WERI-Rb-1 (cell line): ENCODE measurements around the gene PODN.
A peak's percentile ranks its signal among the peaks of the same experiment; 100 is the strongest.

Source experiments
- DNase-seq: peaks from one replicate; pipeline ENCODE4 v3.0.0-alpha.2; 2020
- H3K27ac ChIP-seq: fragments of 250-450 bp; sonication (Bioruptor Pico); 2 replicates; pipeline ENCODE4 v1.5.1; 2020; ENCODE audit warnings: mild to moderate bottlenecking, moderate library complexity
- H3K27me3 ChIP-seq: fragments of 250-450 bp; sonication (Bioruptor Pico); 2 replicates; pipeline ENCODE4 v1.5.1; 2021; ENCODE audit warnings: mild to moderate bottlenecking, low read depth, moderate library complexity; ENCODE audit not compliant: insufficient read depth, severe bottlenecking
- H3K36me3 ChIP-seq: fragments of 250-450 bp; sonication (Bioruptor Pico); 2 replicates; pipeline ENCODE4 v1.5.1; 2020; ENCODE audit warnings: mild to moderate bottlenecking, moderate library complexity
- H3K4me3 ChIP-seq: 2 replicates; pipeline ENCODE4 v1.5.1; 2011; ENCODE audit warnings: low read depth, mild to moderate bottlenecking, control low read depth, low read length
- H3K9me3 ChIP-seq: fragments of 250-450 bp; sonication (Bioruptor Pico); 2 replicates; pipeline ENCODE4 v1.5.1; 2021; ENCODE audit warnings: mild to moderate bottlenecking, moderate library complexity; ENCODE audit not compliant: severe bottlenecking
- CTCF ChIP-seq: IDR thresholded peaks from 2 replicates; pipeline ENCODE4 v1.5.1; 2011; ENCODE audit warnings: low read depth, mild to moderate bottlenecking, control low read depth, inconsistent platforms, low read length

Gene PODN

DNA sequence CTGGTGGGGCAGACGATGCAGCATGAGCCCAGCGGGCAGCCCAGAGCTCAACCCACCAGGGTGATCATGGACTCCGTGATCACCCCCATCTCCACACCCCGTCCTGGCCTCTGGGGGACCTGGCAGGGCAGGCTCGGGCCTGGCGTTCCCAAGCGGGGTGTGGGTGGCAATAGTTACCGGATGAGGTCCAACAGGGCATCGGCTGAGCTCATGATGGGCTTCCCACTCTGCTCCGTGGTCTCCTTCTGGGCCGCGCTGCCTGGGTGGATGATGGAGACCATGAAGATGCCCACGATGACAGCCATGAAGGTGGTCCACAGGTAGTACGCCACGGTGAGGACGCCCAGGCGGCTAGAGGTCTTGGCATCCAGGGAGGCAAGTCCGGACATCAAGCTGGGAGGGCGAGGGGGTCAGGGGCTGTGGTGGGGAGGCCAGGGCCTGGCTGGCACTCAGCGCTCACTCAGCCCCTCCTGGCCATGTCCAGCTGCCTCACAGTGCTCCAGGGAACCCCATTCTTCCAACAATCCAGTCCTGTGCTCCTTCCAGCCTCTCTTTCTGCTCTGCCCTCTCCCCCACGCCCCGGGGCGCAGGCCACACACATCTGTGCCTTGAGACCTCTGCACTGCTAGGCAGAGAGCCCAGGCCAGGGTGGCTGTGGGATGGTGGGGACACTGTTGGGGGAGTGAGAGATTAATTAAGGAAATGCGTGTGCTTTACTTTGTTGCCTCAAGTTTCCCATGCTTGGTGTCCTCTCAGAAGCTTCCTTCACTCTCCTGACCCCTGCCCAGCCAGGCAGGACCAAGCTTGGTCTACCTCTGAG is 52.8 kb downstream of the PODN start:
- Histone ChIP-seq H3K4me3 (no peak overlapping the region), H3K27me3 (no peaks in the 10 kb centered on the region), H3K27ac (peak overlapping the region; percentile 97), H3K36me3 (peaks cover 67% of the 10 kb centered on the region), H3K9me3 (no peaks in the 10 kb centered on the region)
- TF ChIP-seq CTCF, result no peak
- no peak for DNase-seq

DNA sequence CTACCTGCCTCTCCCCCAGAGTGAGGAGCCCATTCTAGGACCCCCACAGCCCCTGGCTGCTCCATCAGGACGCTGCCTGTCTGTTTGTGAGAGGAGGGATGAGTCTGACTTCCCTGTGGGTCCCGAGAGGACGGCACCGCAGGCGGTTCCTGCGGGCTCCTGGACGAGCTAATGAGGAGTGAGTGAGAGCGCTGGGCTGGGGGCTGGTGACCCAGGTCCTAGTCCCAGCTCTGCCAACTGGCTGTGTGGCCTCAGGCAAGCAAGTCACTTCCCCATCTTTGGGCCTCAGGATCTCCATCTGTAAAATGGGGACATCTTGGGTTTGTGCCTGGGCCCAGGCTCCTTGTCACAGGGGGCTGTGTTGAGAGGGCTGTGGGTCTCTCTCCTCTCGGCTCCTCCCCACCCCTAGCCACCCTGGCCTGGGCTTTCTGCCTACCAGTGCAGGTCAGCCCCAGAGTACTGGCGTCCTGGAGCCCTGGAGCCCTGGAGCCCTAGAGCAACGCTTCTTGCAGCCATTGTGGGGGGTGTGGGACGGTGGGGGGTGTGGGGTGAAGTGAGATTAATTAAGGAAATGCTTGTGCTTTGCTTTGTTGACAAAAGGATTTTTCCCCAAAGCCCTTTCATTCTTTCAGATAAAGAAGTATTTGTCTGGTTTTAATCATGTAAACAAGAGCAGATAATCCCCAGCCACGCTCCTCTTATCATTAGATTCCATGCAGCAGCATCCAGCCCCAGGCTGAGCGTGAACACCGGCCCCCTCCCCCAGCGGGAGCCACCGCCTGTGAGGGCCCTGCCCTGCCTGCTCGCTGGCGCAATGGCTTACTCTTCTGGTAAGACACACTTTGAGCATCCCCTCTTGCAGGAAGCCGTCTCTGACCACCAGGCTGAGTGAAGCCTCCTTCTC is 53.6 kb downstream of the PODN start:
- peak; percentile 97 for DNase-seq
- Histone ChIP-seq H3K27ac (peak overlapping the region; percentile 97), H3K9me3 (no peaks in the 10 kb centered on the region), H3K4me3 (peak overlapping the region; percentile 15), H3K27me3 (no peaks in the 10 kb centered on the region), H3K36me3 (peaks cover 63% of the 10 kb centered on the region)
- TF ChIP-seq CTCF, result 0 out of 2 replicates have a peak, but pooled peaks have one; percentile 2

GRCh38 chr1:53116307-53116810 is 54.3 kb downstream of the PODN start:
- Histone ChIP-seq H3K9me3 (no peaks in the 10 kb centered on the region), H3K36me3 (peaks cover 63% of the 10 kb centered on the region), H3K27me3 (no peaks in the 10 kb centered on the region), H3K4me3 (peak overlapping the region; percentile 15), H3K27ac (peak overlapping the region; percentile 97)
- DNase-seq, result peak; percentile 93
- no peak for TF ChIP-seq CTCF

DNA sequence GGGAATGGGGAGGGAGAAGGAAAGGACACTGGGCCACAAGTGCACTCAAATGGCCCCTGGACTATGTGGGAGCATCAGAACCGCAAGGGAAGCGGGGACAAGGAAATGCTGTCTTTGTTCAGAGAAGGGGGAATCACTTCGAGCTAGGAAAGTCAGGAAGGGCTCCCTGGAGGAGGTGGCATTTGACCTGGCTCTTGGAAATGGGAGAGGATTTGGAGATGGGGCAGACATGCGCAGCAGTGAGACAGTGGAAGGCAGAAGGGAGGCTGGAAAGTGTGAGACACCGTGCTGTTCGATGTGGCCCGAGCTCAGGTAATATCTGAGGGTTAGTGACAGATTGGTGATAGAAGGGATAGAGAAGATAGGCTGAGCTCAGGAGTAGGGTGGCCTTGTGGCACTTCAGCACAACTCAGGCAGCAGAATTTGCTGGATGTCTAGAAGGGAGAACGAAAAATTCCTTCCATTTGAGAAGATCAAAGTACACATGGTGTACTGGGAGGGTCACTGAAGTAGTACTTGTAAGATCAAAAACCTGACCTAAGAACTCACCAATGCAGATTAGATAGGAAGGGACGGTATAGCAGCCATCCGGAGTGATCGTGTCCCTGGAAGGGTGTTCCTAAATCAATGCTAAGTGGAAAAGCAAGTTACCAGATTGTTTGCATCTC is 55.1 kb downstream of the PODN start:
- Histone ChIP-seq H3K9me3 (no peaks in the 10 kb centered on the region), H3K27me3 (no peaks in the 10 kb centered on the region), H3K4me3 (no peak overlapping the region), H3K36me3 (peaks cover 57% of the 10 kb centered on the region), H3K27ac (peak overlapping the region; percentile 97)
- TF ChIP-seq CTCF, result no peak
- DNase-seq, result peak; percentile 44

- Histone ChIP-seq H3K9me3 (no peaks in the 10 kb centered on the region), H3K27ac (peak overlapping the region; percentile 97), H3K4me3 (no peak overlapping the region), H3K27me3 (no peaks in the 10 kb centered on the region), H3K36me3 (peaks cover 57% of the 10 kb centered on the region)
- no peak for DNase-seq
- no peak for TF ChIP-seq CTCF
Measured at GRCh38 chr1:53117836-53118235, 55.8 kb downstream of the PODN start.
